ENCODE measurements around the gene OLA1.

The OLA1 gene

GRCh38 chr2:174180726-174181236 lies 67.6 kb downstream of the OLA1 start:
- H4K20me1 ChIP-seq (ENCODE audit: insufficient read depth, low read length), result no peaks in the 10 kb centered on the region; the same call in 1 of the 2 replicates
- no peak for DNase-seq
- H3K4me1 ChIP-seq (ENCODE audit: low read length), result no peaks in the 10 kb centered on the region
- H3K9ac ChIP-seq (ENCODE audit: low read length), result no peak overlapping the region
- no peak overlapping the region for H3K27ac ChIP-seq (ENCODE audit: low read length)
- H3K27me3 ChIP-seq (replicated peaks; ENCODE audit: insufficient read depth, low read length), result no peaks in the 10 kb centered on the region
- peaks cover 42% of the 10 kb centered on the region for H3K79me2 ChIP-seq (ENCODE audit: low read length)
- H3K9me3 ChIP-seq (replicated peaks; ENCODE audit: insufficient read depth, low read length), result no peaks in the 10 kb centered on the region
- no peaks in the 10 kb centered on the region for H3F3A ChIP-seq (ENCODE audit: insufficient read depth, low read length)
- H3K4me3 ChIP-seq (ENCODE audit: low read length), result no peak overlapping the region
- no peaks in the 10 kb centered on the region for H3K9me2 ChIP-seq (replicated peaks; ENCODE audit: insufficient read depth, low read length)
- TF ChIP-seq EZH2 (optimal IDR thresholded peaks at IDR 0.05; ENCODE audit: low read depth, low read length) (no peak), EZH2phosphoT487 (IDR thresholded peaks at IDR 0.05; ENCODE audit: low read length) (no peak)
- TF ChIP-seq, protein P1, sequence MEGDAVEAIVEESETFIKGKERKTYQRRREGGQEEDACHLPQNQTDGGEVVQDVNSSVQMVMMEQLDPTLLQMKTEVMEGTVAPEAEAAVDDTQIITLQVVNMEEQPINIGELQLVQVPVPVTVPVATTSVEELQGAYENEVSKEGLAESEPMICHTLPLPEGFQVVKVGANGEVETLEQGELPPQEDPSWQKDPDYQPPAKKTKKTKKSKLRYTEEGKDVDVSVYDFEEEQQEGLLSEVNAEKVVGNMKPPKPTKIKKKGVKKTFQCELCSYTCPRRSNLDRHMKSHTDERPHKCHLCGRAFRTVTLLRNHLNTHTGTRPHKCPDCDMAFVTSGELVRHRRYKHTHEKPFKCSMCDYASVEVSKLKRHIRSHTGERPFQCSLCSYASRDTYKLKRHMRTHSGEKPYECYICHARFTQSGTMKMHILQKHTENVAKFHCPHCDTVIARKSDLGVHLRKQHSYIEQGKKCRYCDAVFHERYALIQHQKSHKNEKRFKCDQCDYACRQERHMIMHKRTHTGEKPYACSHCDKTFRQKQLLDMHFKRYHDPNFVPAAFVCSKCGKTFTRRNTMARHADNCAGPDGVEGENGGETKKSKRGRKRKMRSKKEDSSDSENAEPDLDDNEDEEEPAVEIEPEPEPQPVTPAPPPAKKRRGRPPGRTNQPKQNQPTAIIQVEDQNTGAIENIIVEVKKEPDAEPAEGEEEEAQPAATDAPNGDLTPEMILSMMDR (IDR thresholded peaks at IDR 0.05; ENCODE audit: low read length), result no peak
- no peaks in the 10 kb centered on the region for H3K36me3 ChIP-seq (replicated peaks; ENCODE audit: insufficient read depth, low read length)
- no peak overlapping the region for H3K4me2 ChIP-seq (ENCODE audit: low read depth, low read length)
- no peak overlapping the region for H2AFZ ChIP-seq (ENCODE audit: low read length)

- Histone ChIP-seq H3K4me2 (ENCODE audit: low read depth, low read length) (no peak overlapping the region), H2AFZ (ENCODE audit: low read length) (no peak overlapping the region), H4K20me1 (ENCODE audit: insufficient read depth, low read length) (no peaks in the 10 kb centered on the region; the same call in 1 of the 2 replicates), H3K36me3 (replicated peaks; ENCODE audit: insufficient read depth, low read length) (no peaks in the 10 kb centered on the region), H3K27me3 (replicated peaks; ENCODE audit: insufficient read depth, low read length) (no peaks in the 10 kb centered on the region), H3K4me3 (ENCODE audit: low read length) (no peak overlapping the region), H3F3A (ENCODE audit: insufficient read depth, low read length) (no peaks in the 10 kb centered on the region), H3K27ac (ENCODE audit: low read length) (no peak overlapping the region), H3K79me2 (ENCODE audit: low read length) (peaks cover 37% of the 10 kb centered on the region), H3K9ac (ENCODE audit: low read length) (no peak overlapping the region), H3K9me3 (replicated peaks; ENCODE audit: insufficient read depth, low read length) (no peaks in the 10 kb centered on the region), H3K9me2 (replicated peaks; ENCODE audit: insufficient read depth, low read length) (no peaks in the 10 kb centered on the region), H3K4me1 (ENCODE audit: low read length) (no peaks in the 10 kb centered on the region)
- DNase-seq, result no peak
- no peak for TF ChIP-seq EZH2 (optimal IDR thresholded peaks at IDR 0.05; ENCODE audit: low read depth, low read length)
Observed at GRCh38 chr2:174180165-174180724, 68.1 kb downstream of the OLA1 start.

DNA sequence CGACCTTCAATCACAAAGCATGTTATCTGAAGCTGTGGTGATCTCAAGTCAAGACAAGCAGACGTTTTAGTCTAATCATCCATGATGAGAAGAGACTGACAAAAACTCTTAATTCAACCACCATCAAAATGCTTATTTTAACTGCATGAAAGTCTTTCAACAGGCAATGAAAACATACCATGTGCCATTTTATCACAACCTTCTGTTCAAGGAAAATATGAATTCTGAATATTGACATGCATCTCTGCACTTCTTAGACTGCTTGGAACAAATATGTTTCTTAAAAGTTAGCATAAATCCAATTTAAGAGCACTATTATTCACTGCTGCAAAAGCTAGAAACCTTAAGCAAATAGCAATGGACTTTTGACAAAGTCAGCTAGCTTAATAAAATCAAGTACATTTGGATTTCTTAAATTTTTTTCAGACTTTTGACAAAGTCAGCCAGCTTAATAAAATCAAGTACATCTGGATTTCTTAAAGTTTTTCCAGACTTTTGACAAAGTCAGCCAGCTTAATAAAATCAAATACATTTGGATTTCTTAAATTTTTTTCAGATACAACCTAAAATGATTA lies 70.9 kb downstream of the OLA1 start:
- Histone ChIP-seq H3K9me3 (replicated peaks; ENCODE audit: insufficient read depth, low read length) (no peaks in the 10 kb centered on the region), H3K27me3 (replicated peaks; ENCODE audit: insufficient read depth, low read length) (no peaks in the 10 kb centered on the region), H3K79me2 (ENCODE audit: low read length) (peaks cover 22% of the 10 kb centered on the region), H3K9me2 (replicated peaks; ENCODE audit: insufficient read depth, low read length) (no peaks in the 10 kb centered on the region), H3K9ac (ENCODE audit: low read length) (no peak overlapping the region), H2AFZ (ENCODE audit: low read length) (no peak overlapping the region), H3K4me1 (ENCODE audit: low read length) (no peaks in the 10 kb centered on the region), H3K36me3 (replicated peaks; ENCODE audit: insufficient read depth, low read length) (no peaks in the 10 kb centered on the region), H3K4me3 (ENCODE audit: low read length) (no peak overlapping the region), H4K20me1 (ENCODE audit: insufficient read depth, low read length) (no peaks in the 10 kb centered on the region), H3K4me2 (ENCODE audit: low read depth, low read length) (no peak overlapping the region), H3K27ac (ENCODE audit: low read length) (no peak overlapping the region), H3F3A (ENCODE audit: insufficient read depth, low read length) (no peaks in the 10 kb centered on the region)
- TF ChIP-seq, protein P1 (IDR thresholded peaks at IDR 0.05; ENCODE audit: low read length), result no peak
- no peak for TF ChIP-seq EZH2phosphoT487 (IDR thresholded peaks at IDR 0.05; ENCODE audit: low read length)
- TF ChIP-seq EZH2 (optimal IDR thresholded peaks at IDR 0.05; ENCODE audit: low read depth, low read length), result no peak
- DNase-seq, result no peak

GRCh38 chr2:174176898-174177297 lies 71.4 kb downstream of the OLA1 start:
- H3F3A ChIP-seq (ENCODE audit: insufficient read depth, low read length), result no peaks in the 10 kb centered on the region
- H3K9ac ChIP-seq (ENCODE audit: low read length), result no peak overlapping the region
- no peak overlapping the region for H3K4me3 ChIP-seq (ENCODE audit: low read length)
- H3K9me2 ChIP-seq (replicated peaks; ENCODE audit: insufficient read depth, low read length), result no peaks in the 10 kb centered on the region
- no peaks in the 10 kb centered on the region for H3K4me1 ChIP-seq (ENCODE audit: low read length)
- H3K4me2 ChIP-seq (ENCODE audit: low read depth, low read length), result no peak overlapping the region
- H3K9me3 ChIP-seq (replicated peaks; ENCODE audit: insufficient read depth, low read length), result no peaks in the 10 kb centered on the region
- H3K27me3 ChIP-seq (replicated peaks; ENCODE audit: insufficient read depth, low read length), result no peaks in the 10 kb centered on the region
- no peaks in the 10 kb centered on the region for H3K36me3 ChIP-seq (replicated peaks; ENCODE audit: insufficient read depth, low read length)
- no peak for DNase-seq
- H4K20me1 ChIP-seq (ENCODE audit: insufficient read depth, low read length), result no peaks in the 10 kb centered on the region
- no peak overlapping the region for H2AFZ ChIP-seq (ENCODE audit: low read length)
- H3K79me2 ChIP-seq (ENCODE audit: low read length), result peaks cover 27% of the 10 kb centered on the region
- TF ChIP-seq EZH2phosphoT487 (IDR thresholded peaks at IDR 0.05; ENCODE audit: low read length) (no peak), EZH2 (optimal IDR thresholded peaks at IDR 0.05; ENCODE audit: low read depth, low read length) (no peak)
- TF ChIP-seq, protein P1 (IDR thresholded peaks at IDR 0.05; ENCODE audit: low read length), result no peak
- H3K27ac ChIP-seq (ENCODE audit: low read length), result no peak overlapping the region
